Measurements from ENCODE around the gene PLCB1.

The PLCB1 gene

DNA sequence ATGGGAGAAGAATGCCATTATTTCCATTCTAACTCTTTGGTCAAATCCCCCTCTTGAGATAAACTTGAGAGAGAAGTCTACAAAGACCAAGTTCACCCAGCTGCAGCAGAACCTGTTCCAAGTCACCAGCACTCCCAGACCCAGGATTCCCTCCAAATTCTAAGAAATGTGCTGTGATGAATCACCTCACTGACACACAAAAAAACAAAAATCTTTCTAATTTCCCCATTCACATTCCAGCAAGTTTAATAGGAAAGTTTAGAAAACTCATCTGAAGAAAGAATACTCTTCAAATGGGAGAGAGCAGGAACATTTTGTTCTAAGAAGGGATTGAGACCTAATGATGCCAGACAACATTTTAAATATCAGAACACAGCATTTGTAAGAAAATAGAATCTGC is 723.2 kb downstream of the PLCB1 start:
- no peak for DNase-seq

DNA sequence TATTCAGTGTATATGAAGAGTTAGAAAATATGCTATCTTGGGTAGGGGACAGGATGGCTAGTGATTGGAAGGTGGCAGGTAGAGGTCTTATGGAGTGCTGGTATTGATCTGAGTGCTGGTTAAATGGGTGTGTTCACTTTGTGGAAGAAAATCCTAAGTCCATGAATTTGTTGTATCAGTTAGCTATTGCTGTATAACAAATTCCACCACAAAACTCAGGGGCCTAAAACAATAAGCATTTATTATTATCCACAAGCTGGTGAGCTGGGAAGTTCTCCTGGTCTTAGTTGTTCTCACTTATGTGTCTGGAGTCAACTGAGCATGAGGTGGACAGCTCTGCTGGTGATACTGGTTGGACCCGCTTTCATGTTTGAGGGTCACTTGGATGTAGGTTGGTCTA is 724.6 kb downstream of the PLCB1 start:
- no peak for DNase-seq

DNA sequence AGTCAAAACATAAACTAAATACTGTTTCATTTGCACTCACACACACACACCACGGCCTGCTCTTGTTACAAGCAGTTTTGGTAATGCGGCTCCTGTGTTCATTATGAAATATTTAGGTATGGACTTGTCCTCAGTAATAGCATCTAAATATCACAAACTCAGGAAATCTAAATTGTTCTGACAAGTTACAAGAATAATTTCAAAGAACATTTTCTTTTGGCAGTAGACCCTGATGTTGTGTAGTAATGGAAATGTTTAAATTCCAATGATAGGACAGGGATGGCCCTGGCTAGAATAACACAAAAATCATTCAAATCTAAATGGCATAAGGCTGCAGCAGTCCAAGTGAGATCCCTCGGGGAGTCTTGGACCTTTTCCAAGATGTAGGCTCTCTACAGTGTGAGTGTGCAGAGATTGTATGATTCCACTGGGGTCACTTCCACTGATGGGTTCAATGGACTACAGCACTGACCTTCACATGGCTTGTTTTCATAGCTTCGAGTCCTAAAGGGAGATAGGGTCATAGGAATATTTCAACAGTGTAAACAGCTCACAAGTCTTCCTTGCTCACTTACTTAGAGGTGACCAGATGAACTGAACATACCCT is 726.2 kb downstream of the PLCB1 start:
- no peak for DNase-seq

DNA sequence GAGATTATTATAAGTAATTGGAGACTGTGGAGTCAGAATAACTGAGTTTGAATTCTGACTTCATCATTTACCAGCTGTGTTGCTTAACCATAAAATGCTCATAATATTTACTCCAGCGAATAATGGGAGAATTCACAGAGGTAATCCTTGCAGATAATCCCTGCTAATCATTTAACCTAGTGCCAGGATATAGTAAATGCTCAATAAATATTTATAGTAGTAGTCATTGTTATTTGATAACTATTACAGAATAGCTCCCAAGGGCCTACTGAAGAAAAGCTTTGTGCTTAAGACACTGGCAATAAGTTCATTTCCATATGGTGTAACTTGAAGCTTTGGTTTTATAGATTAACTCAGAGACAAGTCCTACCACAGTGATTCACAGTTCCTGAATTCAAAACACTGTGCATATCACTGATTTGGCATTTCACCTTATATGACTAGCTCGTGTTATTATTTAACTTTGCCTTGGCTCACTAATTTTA is 728.0 kb downstream of the PLCB1 start:
- no peak for DNase-seq

DNA sequence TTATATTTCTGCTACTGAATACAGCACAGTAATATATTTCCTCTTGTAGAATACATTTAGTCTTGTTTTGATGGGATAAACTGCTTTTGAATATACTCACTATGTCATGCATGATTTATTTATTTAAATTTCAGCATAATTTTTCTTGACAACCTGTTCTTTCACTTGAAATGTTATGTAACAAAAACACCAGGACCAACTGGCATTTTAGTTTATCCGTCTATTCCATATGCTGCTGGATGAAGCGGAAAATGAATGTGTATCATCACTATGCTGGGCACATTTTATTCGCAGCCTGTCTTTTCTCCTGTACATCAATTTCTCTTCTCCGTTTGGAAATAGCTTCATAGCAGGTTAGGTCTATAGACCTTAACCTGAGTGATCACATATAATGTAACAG is 730.0 kb downstream of the PLCB1 start:
- no peak for DNase-seq

DNA sequence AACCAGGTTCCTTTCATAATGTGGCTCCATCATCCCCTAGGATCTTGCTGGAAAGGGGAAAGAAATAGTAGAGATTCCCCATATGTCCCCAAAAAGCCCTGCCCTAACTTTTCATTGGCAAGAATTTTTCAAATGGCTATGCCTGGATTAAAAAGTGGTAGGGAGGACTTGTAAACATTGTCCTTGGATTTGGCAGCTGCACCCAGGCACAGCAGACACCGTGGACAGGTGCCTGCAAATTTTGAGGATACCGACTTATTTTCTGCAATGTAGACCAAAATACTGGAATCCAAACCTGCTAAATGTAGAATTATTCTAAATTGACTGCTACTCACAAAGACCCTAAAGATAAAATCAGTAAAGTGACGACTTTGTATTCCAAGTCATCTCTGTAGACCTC is 733.6 kb downstream of the PLCB1 start:
- no peak for DNase-seq

DNA sequence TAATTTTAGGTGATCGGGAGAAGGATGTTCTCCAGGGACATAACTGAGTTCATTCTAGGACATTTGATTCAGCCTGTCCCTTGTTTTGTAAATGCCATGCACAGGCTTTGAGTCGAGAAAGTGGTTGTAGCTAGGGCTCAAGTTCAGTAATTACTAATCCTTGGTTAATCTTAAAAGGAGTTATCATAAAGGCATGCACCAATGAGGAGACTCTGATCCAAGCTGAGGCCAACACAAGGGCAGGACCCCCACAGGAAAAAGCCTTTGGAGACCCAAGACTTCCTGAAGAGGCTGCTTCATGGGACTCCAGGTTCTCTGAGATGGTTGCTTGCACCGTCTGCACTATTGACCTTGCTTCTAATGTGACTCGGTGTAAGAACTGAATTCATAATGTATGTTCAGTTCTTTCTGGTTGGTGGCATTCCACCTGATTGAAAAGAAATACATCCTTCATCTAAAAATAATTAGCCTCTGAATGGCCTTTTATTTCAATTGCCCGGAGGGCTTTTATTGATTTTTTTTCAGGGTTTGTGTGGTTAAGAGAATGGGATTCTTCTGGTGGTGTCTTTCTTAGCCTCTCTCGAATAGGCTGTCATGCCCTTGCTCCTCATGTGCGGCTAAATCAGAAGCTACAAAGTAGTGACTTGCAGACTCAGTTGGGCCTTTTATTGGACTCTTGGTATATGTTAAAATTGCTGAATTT is 735.1 kb downstream of the PLCB1 start:
- DNase-seq: no peak

DNA sequence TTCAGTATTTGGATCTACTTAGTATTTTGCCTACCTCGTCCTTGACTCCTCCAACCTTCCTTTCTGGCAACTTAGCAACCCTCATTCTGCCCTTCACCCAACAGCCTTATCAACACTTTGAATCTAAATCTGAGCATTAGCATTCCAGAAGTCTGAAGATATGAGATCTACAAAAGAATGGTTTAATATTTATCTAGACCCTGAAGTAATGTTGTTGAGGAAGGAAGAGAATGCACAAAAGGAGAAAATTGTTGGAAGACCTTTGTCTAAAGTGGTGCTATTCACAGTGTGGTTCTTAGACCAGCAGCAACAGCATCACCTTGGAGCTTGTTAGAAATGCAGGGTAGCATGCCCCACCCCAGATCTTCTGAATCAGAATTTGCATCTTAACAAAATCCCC is 738.6 kb downstream of the PLCB1 start:
- DNase-seq: no peak

DNA sequence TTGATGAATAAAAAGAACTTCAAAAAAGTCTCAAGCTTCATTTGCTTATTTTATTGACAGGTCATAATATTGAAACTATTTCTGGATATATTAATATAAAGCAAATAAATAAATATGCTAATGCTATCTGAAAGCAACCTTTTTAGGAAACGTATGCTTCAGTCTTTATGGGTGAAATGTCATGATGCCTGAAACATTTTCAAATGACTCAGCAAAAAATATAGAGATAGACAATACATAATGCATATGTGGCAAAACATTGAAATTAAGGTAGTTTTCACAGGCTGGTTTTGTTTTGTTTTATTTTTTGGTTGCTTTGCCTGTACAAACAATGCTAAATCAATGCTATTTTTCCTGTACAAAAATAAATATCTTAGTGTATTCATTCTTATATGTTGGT is 742.4 kb downstream of the PLCB1 start:
- no peak for DNase-seq

DNA sequence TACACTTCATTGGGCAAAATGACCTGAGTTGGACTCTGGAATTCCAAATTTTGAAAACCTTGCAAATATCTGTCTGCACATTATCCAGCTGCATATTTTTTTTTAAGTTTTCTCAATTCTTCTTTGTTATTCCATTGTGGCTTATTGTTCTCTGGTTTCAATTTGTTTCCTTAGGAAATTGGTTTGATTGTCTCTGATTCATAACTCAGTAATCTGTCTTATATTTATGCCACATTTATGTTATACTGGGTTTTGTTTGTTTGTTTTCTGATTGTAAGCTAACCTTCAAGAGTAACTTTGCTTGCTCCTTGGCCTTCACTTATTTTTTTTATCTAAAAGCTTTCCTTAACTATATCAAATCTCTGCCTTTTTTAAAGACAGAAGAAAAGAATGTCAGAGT is 743.5 kb downstream of the PLCB1 start:
- no peak for DNase-seq

DNA sequence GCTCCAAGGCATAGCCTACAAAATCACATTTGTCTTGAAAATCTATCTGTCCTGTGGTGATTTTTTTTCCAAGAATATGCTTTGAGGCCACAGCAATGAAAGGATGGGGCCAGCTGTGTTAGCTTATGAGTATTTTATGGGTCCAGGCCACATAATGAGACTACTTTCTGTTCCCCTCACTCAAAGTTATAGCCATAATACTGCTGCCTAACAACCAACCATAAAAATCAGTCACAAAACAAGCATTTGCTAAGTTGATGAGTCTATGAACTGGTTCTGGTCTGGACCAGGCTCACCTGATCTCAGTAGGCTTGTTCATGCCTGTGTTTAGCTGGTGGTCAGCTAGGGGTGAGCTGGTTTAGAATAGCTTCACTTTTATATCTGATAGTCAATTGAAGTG is 744.3 kb downstream of the PLCB1 start:
- no peak for DNase-seq

DNA sequence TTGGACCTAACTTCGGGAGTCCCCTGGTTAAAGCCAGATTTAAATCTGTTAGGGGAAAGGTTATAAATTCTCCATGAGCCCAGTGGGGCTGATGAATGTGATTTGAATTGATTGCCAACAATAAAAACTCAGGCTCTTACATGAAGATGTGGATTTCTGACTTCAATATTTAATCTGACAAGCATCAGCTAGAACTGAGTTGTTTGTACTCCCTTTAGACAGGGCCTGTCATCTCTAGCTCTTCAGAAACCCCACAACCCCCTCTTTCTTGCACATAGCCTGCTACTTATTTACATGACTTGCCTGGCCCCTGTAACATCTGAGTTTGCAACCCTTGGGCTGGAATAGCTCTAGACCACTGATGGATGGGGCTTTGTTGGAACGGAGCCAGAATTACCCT is 745.2 kb downstream of the PLCB1 start:
- DNase-seq: no peak

DNA sequence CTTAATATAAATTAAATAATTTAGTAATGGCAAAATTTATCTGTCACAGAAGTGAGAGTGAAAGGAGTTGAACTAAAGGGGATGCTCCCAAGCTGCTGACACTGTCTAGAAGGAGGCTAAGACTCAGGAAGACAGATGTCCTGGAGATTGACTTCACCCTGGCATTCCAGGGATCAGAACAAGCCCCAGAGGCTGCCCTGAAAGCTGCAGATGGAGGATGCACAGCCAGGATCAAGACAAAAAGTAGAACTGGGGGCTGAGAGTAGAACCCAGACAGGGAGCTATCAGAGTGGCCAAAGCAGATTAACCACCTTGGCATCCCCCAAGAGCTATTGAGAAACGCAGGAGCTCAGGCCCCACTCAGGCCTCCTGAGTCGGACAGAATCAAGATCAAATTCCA is 747.6 kb downstream of the PLCB1 start:
- no peak for DNase-seq

DNA sequence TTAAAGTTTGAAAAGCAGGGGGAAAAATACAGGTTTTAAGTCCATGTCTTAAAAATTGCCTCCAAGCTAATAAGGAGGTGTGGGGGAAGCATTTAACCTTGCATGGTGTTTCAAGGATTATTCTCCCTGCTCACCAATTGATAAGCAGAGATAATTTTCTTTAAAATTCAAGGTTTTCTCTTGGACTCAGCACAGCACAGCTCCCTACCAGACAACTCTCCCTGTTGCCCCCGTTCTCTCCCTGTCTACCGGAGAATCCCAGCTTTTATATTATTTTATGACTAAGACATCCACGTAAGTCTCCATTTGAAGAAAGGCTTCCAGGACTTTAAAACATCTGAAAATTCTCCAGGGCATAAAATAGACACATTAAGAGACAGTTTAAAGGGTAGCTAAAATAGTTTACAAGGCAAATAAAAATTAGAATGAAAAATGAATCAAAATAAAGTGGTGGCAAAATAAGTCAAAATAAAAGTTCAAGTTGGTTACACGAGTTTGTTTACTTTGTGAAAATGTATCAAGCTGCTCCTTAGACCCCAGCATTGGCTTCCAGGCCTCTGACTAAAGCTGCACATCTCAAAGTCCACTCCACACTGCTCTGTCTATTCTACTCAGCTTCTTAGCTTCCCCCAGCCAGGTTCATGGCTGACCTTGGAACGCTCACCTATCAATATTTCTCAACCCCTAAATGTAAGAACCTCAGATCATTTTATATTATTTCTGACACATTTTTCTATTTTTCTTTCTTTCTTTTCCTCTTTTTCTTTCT is 748.2 kb downstream of the PLCB1 start:
- DNase-seq: no peak

DNA sequence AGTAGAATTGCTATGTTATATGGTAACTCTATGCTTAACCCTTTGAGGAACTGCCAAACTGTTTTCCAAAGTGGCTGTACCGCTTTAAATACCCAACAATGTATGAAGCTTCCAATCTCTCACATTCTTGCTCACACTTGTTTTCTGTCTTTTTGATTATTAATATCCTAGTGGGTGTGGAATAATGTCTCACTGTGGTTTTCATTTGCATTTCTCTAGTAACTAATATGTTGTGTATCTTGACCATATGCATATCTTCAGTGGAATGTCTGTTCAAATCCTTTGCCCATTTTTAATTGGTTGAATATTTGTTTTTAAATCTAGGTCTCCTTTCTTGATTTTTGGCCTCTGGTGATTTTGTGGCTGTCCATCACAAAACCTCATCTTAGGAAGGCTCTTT is 759.0 kb downstream of the PLCB1 start:
- no peak for DNase-seq

DNA sequence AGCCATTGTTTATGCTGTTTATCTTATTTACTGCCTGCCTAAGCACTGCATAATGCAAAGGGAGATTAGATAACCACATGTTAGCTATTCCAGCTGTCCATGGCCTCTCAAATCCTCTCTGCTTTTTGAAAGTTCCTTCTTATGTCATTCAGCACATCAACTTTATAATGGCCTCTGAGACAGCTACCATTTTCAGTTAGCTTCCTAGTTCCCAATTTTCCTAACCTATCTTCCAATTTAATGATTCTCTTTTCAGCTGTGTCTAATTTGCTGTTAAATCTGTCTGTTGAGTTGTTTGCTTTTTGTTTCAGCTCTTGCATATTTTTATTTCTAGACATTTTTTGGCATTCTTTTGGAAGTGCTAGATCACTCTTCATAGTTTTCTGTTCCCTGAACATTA is 763.4 kb downstream of the PLCB1 start:
- DNase-seq: no peak

DNA sequence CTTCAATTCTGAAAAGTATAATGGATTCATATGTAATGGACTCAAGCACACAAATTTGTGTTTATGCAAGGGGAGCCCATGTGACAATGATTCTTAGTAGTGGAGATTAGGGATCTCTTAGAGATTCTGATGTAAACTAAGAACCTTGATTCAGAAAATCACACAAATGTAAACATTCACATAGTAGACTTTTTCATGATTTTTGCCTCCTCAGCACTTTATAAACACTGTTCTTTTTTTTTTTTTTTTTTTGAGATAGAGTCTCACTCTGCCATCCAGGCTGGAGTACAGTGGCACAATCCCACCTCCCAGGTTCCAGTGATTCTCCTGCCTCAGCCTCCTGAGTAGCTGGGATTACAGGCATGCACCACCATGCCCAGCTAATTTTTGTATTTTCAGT is 766.8 kb downstream of the PLCB1 start:
- no peak for DNase-seq

DNA sequence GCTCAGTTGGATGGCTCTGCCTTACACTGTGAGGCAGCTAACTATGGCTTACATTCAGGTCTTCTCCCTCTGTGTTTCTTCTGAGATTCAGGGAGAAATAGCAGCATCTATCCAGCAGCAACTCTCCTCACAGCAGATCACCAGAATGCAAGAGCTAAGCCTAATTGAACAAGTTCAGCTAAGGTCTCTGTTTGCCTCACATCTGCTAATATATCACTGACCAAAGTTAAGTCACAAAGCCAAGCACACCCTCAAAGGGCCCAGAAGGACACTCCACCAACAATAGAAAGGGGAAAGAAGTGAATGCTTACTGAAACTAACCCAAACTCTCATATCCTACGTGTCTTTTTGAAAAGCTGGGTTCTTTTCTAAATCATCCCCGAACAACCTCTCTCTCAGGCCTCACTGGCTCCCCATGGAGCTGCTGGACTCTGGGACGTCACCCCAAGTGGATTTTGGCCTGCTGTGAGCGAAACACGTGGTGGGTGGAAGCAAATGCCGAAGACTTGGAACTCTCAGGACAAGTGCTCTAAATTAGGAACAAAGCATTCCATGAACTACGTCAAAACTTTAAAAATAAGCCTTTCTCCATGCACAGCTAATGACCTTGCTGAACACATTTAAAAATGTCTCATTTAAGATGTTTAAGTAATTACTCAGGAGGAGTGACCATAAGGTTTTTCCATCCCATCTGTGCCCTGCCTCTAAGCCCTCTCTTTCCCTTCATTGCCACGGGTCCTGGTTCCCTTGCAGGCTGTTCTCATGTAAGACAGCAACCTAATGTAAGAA is 769.4 kb downstream of the PLCB1 start:
- no peak for DNase-seq

DNA sequence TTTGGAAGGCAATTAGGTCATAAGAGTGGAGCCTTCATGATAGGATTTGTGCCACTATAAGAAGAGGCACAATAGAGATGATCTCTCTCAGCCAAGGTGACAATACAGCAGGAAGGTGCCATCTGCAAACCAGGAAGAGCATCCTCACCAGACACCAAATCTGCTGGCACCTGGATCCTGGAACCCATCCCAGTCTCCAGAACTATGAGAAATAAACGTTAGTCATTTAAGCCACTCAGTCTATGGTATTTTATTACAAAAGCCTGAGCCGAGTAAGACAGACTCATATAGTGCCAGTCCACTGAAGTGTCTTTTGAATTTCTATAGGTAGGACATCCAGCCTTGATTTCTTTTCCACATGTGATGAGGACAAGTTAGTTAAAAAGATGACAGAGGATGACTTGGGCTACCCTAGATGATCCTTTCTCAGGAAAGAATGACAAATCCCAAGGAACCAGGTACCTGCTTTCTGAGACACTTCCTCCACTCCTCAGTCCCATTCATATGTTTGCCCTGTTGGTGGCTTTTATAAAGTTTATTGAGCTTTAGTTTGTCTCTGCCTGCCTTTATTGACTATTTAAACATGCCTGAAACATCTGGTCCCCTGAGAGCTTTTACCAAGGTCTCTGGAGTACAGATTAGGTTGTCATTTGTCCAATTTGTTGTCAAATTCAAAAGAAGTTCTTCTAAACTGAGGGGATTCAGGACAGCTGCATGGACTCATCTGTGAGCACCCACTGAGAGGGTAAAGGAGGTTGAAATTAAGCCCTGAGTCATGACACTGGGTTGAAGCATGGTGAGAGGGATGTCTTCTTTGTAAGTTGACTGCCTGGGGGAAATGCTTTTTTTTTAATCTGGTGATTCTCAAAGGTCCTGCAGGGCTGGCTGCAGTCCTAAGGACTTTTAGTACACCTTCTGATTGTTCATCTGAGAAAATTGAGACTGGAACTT is 771.9 kb downstream of the PLCB1 start:
- no peak for DNase-seq

DNA sequence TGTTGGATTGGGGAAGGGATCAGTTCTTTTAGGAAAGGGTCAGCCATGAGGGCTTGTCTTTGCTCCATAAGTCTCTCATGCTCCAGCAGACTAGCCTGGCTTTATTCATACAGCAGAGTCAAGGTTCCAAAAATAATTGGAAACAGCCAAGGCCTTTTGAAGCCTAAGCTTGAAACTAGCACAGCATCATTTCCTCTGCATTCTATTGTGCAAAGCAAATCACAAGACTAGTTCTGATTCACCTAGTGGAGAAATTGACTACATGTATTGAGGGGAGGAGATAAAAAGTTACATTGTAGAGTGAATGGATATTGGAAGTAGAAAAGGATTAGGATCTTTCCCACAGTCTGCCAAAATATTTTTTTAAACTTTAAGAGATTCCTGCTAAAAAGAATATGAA is 777.5 kb downstream of the PLCB1 start:
- no peak for DNase-seq

DNA sequence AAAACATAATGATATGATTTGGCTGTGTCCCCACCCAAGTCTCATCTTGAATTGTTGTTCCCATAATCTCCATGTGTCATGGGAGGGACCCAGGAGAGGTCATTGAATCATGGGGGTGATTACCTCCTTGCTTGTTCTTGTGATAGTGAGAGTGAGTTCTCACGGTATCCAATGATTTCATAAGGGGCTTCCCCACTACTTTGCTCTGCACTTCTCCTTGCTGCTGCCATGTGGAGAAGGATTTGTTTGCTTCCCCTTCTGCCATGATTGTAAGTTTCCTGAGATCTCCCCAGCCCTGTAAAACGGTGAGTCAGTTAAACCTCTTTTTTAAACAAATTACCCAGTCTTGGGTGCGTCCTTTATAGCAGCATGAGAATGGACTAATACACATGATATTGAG is 780.0 kb downstream of the PLCB1 start:
- no peak for DNase-seq

DNA sequence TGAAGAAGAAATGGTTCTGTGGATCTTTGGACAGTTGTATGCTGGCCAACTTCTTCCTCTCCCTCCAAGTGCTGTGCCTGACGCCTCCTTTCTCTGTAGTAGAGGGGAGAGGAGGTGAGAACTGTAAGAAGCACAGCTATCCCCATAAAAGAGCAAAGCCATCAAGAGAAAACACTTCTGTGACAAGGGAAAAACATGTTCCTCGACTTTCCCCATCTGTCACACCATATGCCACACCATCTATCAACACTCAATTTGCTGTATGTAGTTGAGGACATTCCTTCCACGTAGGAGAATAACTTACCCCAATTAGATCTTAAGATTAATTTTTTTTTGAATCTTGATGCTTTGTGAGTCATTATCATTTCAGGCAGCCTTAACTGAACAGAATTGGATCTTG is 780.7 kb downstream of the PLCB1 start:
- DNase-seq: no peak

Measured in retina (tissue), 1 donor.